K562 (cell line): ENCODE results near the gene IFNA17. TPM values are rescaled to one million over a fixed set of nuclear protein-coding genes. Genes with fewer than 3 reads are reported as not detected.
"Not testable (repeated sequence)": the region's sequence is repeated elsewhere in the genome, so short reads cannot be mapped to it uniquely, and the experiment has no call there.

ENCODE experiments used
- ATAC-seq: fragments of 200-7000 bp; cut with Tn5 transposase; 3 replicates; pipeline ENCODE4 v1.9.1; 2020; ENCODE audit warnings: moderate library complexity
- BruUV-seq: library from RNA; stranded (reverse); fragments of 400-500 nt; replicated peaks from 2 replicates; lab custom pipeline; 2021; lab: Mats Ljungman, UMichigan
- CTCF ChIA-PET: fragments of 300-600 bp; formaldehyde crosslinking; extraction: SDS; loops from one replicate; lab custom pipeline; 2021; ENCODE audit warnings: low intra/inter-chr PET ratio; lab: Yijun Ruan, JAX
- POLR2A ChIA-PET: fragments of 300-600, 350-650 bp; sonication (Branson Sonifier 250); formaldehyde crosslinking; extraction: SDS; loops from one replicate; lab custom pipeline; 2021; ENCODE audit warnings: antibody characterized with exemption, inconsistent platforms; lab: Yijun Ruan, JAX
- DNase-seq, 4 experiments: peaks; one replicate each; pipeline versions ENCODE4 v3.0.0 to v3.0.0-alpha.2; 2011 to 2018; ENCODE audit warnings: low spot score in 3 of 4, mixed read lengths in 3 of 4; ENCODE audit errors: extremely low read depth in 1 of 4
- FAIRE-seq: peaks from 2 replicates; lab custom pipeline; 2011; peaks lifted over from hg19 to GRCh38; lab: Jason Lieb, UNC
- H2AFZ ChIP-seq: 2 replicates; pipeline ENCODE4 v1.6.0; 2011; ENCODE audit warnings: low read depth, low read length, control low read depth, inconsistent platforms
- H3K27ac ChIP-seq: fragments of 200-600 bp; 3 replicates; pipeline ENCODE4 v1.8.0; 2011; ENCODE audit warnings: low read depth, mild to moderate bottlenecking, control low read depth, inconsistent platforms, low read length, moderate library complexity, mixed read lengths; ENCODE audit errors: extremely low read depth
- H3K27me3 ChIP-seq, 2 experiments: fragments of 300-600 bp in 1 of 2; 2 replicates in 1 of 2; 3 replicates in 1 of 2; pipeline versions ENCODE4 v1.6.0 to v1.8.0; 2011; ENCODE audit warnings: inconsistent platforms in 2 of 2, low read length in 2 of 2, mild to moderate bottlenecking in 1 of 2, mixed read lengths in 1 of 2, moderate library complexity in 1 of 2; ENCODE audit not compliant: control insufficient read depth in 2 of 2, insufficient read depth in 2 of 2
- H3K36me3 ChIP-seq: fragments of 300-600 bp; 3 replicates; pipeline ENCODE4 v1.8.0; 2011; ENCODE audit warnings: mild to moderate bottlenecking, low read length, inconsistent platforms; ENCODE audit not compliant: control insufficient read depth, insufficient read depth
- H3K4me1 ChIP-seq, 2 experiments: fragments of 200-600 bp in 1 of 2; replicated peaks in 1 of 2; 2 replicates in 1 of 2; 3 replicates in 1 of 2; pipeline versions ENCODE4 v1.5.1 to v1.8.0; 2011; ENCODE audit warnings: inconsistent platforms in 2 of 2, low read length in 2 of 2, mild to moderate bottlenecking in 1 of 2, mixed read lengths in 1 of 2, moderate library complexity in 1 of 2; ENCODE audit not compliant: control insufficient read depth in 2 of 2, insufficient read depth in 2 of 2
- H3K4me2 ChIP-seq: 2 replicates; pipeline ENCODE4 v1.6.1; 2011; ENCODE audit warnings: low read length, control low read depth, inconsistent platforms, mixed read lengths; ENCODE audit not compliant: insufficient read depth
- H3K4me3 ChIP-seq: fragments of 200-600 bp; sonication (generic), shearing (Covaris generic); 2 replicates; pipeline ENCODE4 v1.5.1; 2016; ENCODE audit warnings: control low read depth, inconsistent platforms
- H3K79me2 ChIP-seq: fragments of 200-600 bp; 3 replicates; pipeline ENCODE4 v1.8.0; 2011; ENCODE audit warnings: low read length, inconsistent platforms; ENCODE audit not compliant: control insufficient read depth, insufficient read depth
- H3K9ac ChIP-seq, 2 experiments: 2 replicates each; pipeline versions ENCODE4 v1.6.0 to v1.6.1; 2011; ENCODE audit warnings: low read depth in 2 of 2, low read length in 2 of 2, control low read depth in 1 of 2, inconsistent platforms in 1 of 2, mild to moderate bottlenecking in 1 of 2, mixed read lengths in 1 of 2; ENCODE audit not compliant: insufficient read depth in 1 of 2
- H3K9me1 ChIP-seq: one replicate; pipeline ENCODE4 v1.6.0; 2011; ENCODE audit warnings: inconsistent platforms, mild to moderate bottlenecking, low read length, moderate library complexity; ENCODE audit not compliant: control insufficient read depth, insufficient read depth
- H3K9me3 ChIP-seq: replicated peaks from 2 replicates; pipeline ENCODE4 v1.5.1; 2011; ENCODE audit warnings: low read depth, low read length, inconsistent platforms; ENCODE audit not compliant: control insufficient read depth, insufficient read depth
- H4K20me1 ChIP-seq: replicated peaks from 2 replicates; pipeline ENCODE4 v1.6.1; 2011; ENCODE audit warnings: low read length, inconsistent platforms, mixed read lengths; ENCODE audit not compliant: control insufficient read depth, insufficient read depth
- ARID2 ChIP-seq: fragments of 450-650 bp; IDR thresholded peaks from 2 replicates; pipeline ENCODE4 v1.6.1; 2017; ENCODE audit warnings: antibody characterized with exemption, mild to moderate bottlenecking
- COPS2 ChIP-seq: fragments of 450-650 bp; conservative IDR thresholded peaks from 2 replicates; pipeline ENCODE4 v1.6.1; 2016; ENCODE audit warnings: mild to moderate bottlenecking, moderate library complexity
- EP300 ChIP-seq: IDR thresholded peaks from 2 replicates; pipeline ENCODE4 v1.6.1; 2012; ENCODE audit warnings: low read length, improper control_type of control experiment
- SIN3A ChIP-seq, 2 experiments: fragments of 150-350 bp in 1 of 2; IDR thresholded peaks; 2 replicates each; pipeline ENCODE4 v1.6.1; 2011 to 2016; ENCODE audit warnings: borderline replicate concordance in 2 of 2, low read depth in 2 of 2, low read length in 2 of 2, mild to moderate bottlenecking in 2 of 2, moderate library complexity in 2 of 2; ENCODE audit not compliant: control insufficient read depth in 1 of 2
- TCF7L2 ChIP-seq: fragments of 150-350 bp; IDR thresholded peaks from 2 replicates; pipeline ENCODE4 v1.6.1; 2016; ENCODE audit warnings: low read depth, mild to moderate bottlenecking, low read length, moderate library complexity
- TGIF2 ChIP-seq: sonication (generic); formaldehyde crosslinking; IDR thresholded peaks from 2 replicates; pipeline ENCODE4 v1.8.1; 2022; ENCODE audit warnings: mild to moderate bottlenecking, missing genetic modification reagents, moderate library complexity
- ZNF23 ChIP-seq: fragments of 250-450 bp; sonication (Bioruptor Pico); IDR thresholded peaks from 2 replicates; pipeline ENCODE4 v1.4.0; 2020; ENCODE audit warnings: mild to moderate bottlenecking
- ZNF384 ChIP-seq: IDR thresholded peaks from 2 replicates; pipeline ENCODE4 v1.6.1; 2012; ENCODE audit warnings: low read depth, low read length, improper control_type of control experiment
- ZNF644 ChIP-seq: fragments of 200-800 bp; sonication (Bioruptor generic); IDR thresholded peaks from 2 replicates; pipeline ENCODE4 v1.6.1; 2016; ENCODE audit warnings: low read depth, missing genetic modification characterization, missing compliant biosample characterization
- ZNF717 ChIP-seq: fragments of 250-450 bp; sonication (Bioruptor Pico); IDR thresholded peaks from 2 replicates; pipeline ENCODE4 v1.5.0; 2021
- WGBS: fragments of 100-300 bp; shearing (Covaris generic); methylation state at CpG from one replicate; pipeline ENCODE4 v1.1.6; 2016; ENCODE audit warnings: low coverage, mixed read lengths; ENCODE audit not compliant: insufficient coverage; ENCODE audit errors: missing lambda C conversion rate; 5-methylcytosine and 5-hydroxymethylcytosine counted together
- in situ Hi-C: fragments of 300-500 bp; cut with MboI; formaldehyde crosslinking; loops from 4 replicates; pipeline ENCODE4 v1.15.0; 2018; ENCODE audit warnings: inconsistent platforms, mixed read lengths
- intact Hi-C: fragments of 100-400 bp; cut with micrococcal nuclease; formaldehyde crosslinking; loops from 2 replicates; pipeline ENCODE4 v1.14.2; 2022
- polyA plus RNA-seq, 8 experiments: library from polyadenylated mRNA; depleted of rRNA in 4 of 8; stranded (reverse) in 5 of 8; unstranded in 3 of 8; fragments of >200 nt; fragmentation: Nextera tagmentation in 2 of 8; fragmentation: Illumina TruSeq in 1 of 8; extraction: Ambion mirVana in 2 of 8; extraction: Trizol in 1 of 8; gene quantifications; 2 replicates each; pipeline versions ENCODE4 v1.2.1 to v1.2.3, GENCODE V29; 2011 to 2014; ENCODE audit warnings: inconsistent platforms in 1 of 8, missing spikeins in 1 of 8
- total RNA-seq, 7 experiments: library from RNA; depleted of rRNA in 6 of 7; stranded (reverse); fragments of >200 nt in 6 of 7; fragmentation: Illumina TruSeq in 2 of 7; extraction: Trizol in 2 of 7; gene quantifications; 2 replicates each; pipeline versions ENCODE4 v1.2.1 to v1.2.3, GENCODE V29; 2011 to 2021; ENCODE audit warnings: low replicate concordance in 1 of 7

Gene IFNA17
- total and polyA plus RNA-seq, 9 of the 15 experiments (the other 6 are each of a cell fraction or from before 2014, with no cell fraction given): not detected

- no peak overlapping the region for H3K4me2 ChIP-seq
- no peaks in the 10 kb centered on the region for H3K9me3 ChIP-seq
- no TSS peak for BruUV-seq
- ChIA-PET POLR2A (no interaction called here), CTCF (no interaction called here)
- no peaks in the 10 kb centered on the region for H3K27me3 ChIP-seq
- no peak for DNase-seq
- no peak overlapping the region for H3K27ac ChIP-seq
- no peaks in the 10 kb centered on the region for H3K9me1 ChIP-seq
- in situ Hi-C loops: no loop called here
- intact Hi-C loops: no loop called here
- no peak overlapping the region for H3K4me3 ChIP-seq
- no peaks in the 10 kb centered on the region for H3K36me3 ChIP-seq
- no peaks in the 10 kb centered on the region for H3K4me1 ChIP-seq
- H3K9ac ChIP-seq: no peak overlapping the region
- no peaks in the 10 kb centered on the region for H3K79me2 ChIP-seq
- H4K20me1 ChIP-seq: no peaks in the 10 kb centered on the region
- no peak overlapping the region for H2AFZ ChIP-seq
- FAIRE-seq: no peak
- TF ChIP-seq ZNF23 (CRISPR knock-in tag) (no peak), EP300 (no peak), SIN3A (IDR thresholded peaks at IDR 0.05; ENCODE audit: borderline replicate concordance in 2 of 2, control insufficient read depth in 1 of 2, low read depth in 2 of 2, low read length in 2 of 2) (no peak), ZNF717 (CRISPR knock-in tag) (no peak), TGIF2 (CRISPR knock-in tag) (no peak), COPS2 (no peak), ZNF384 (no peak), ARID2 (no peak), ZNF644 (tag) (no peak), TCF7L2 (no peak)
- ATAC-seq: no peak
Measured at GRCh38 chr9:21205204-21205603, 22.8 kb downstream of the IFNA17 start.

GRCh38 chr9:21202105-21202504 lies 25.9 kb downstream of the IFNA17 start, which contains the start of gene IFNA7:
TSS of gene IFNA7 (minus strand) at chr9:21202205. CDS start at chr9:21202165, 40 bp downstream.
- DNase-seq, H3K36me3 ChIP-seq, H3K4me2 ChIP-seq, H3K27ac ChIP-seq, FAIRE-seq, H2AFZ ChIP-seq, in situ Hi-C loops, POLR2A ChIA-PET, intact Hi-C loops, ATAC-seq, H3K9ac ChIP-seq, BruUV-seq, H3K79me2 ChIP-seq, CTCF ChIA-PET, H3K9me3 ChIP-seq, H4K20me1 ChIP-seq, H3K9me1 ChIP-seq, H3K4me1 ChIP-seq, H3K4me3 ChIP-seq, H3K27me3 ChIP-seq: not testable (repeated sequence)
- WGBS: no CpG with 5 or more reads among the region's 4 CpGs

- H3K9ac ChIP-seq, in situ Hi-C loops, H3K36me3 ChIP-seq, DNase-seq, CTCF ChIA-PET, H3K4me1 ChIP-seq, FAIRE-seq, intact Hi-C loops, ATAC-seq, H3K4me3 ChIP-seq, H3K9me3 ChIP-seq, BruUV-seq, H3K27ac ChIP-seq, H3K79me2 ChIP-seq, H3K9me1 ChIP-seq, H4K20me1 ChIP-seq, H3K4me2 ChIP-seq, H3K27me3 ChIP-seq, H2AFZ ChIP-seq, POLR2A ChIA-PET: not testable (repeated sequence)
- no CpG with 5 or more reads among the region's 6 CpGs for WGBS
Measured at GRCh38 chr9:21194867-21195776, 32.9 kb downstream of the IFNA17 start.
